Right renal pelvis (tissue), 4 donors: ENCODE measurements around the gene DHH. TPM values are rescaled to one million over a fixed set of nuclear protein-coding genes. Genes with fewer than 3 reads are reported as not detected.
A peak's percentile ranks its signal among the peaks of the same experiment; 100 is the strongest.
"Not testable (repeated sequence)": the region's sequence is repeated elsewhere in the genome, so short reads cannot be mapped to it uniquely, and the experiment has no call there.

ENCODE experiments used
- DNase-seq, 4 donors: peaks; one replicate each; pipeline ENCODE4 v3.0.0-alpha.2; 2013; ENCODE audit warnings: low read depth in 4 of 4, low spot score in 3 of 4, missing footprints in 1 of 4
- polyA plus RNA-seq, 4 donors: library from polyadenylated mRNA; unstranded; fragments of 120-200 nt; gene quantifications; one replicate each; pipeline ENCODE4 v1.2.1, GENCODE V29; 2013; ENCODE audit not compliant: insufficient read length in 4 of 4

DHH gene
- polyA plus RNA-seq = 1 to 10 TPM in 1 of 4 donors, under 1 TPM in 3; 0.37 to 1.0 (median 0.42) TPM

- DNase-seq = no peak
These were observed at the start of gene DHH for GRCh38 chr12:49094160-49094974. DHH (minus strand) TSS chr12:49094801; CDS start chr12:49094512, 289 bp downstream.

- DNase-seq = no peak
These were observed 49.8 kb upstream of the DHH start for GRCh38 chr12:49144384-49144783.

- no peak for DNase-seq
These were observed 44.4 kb upstream of the DHH start for GRCh38 chr12:49138999-49139398.

GRCh38 chr12:49138587-49138986, 44.0 kb upstream of the DHH start:
- no peak for DNase-seq

- DNase-seq = no peak
These were observed 42.9 kb upstream of the DHH start for GRCh38 chr12:49137476-49137875.

- DNase-seq = not testable (repeated sequence)
These were observed 42.4 kb upstream of the DHH start for GRCh38 chr12:49136997-49137396.

- DNase-seq = no peak
These were observed 39.0 kb upstream of the DHH start for GRCh38 chr12:49133590-49133989.

GRCh38 chr12:49133014-49133413, 38.4 kb upstream of the DHH start:
- DNase-seq = no peak

GRCh38 chr12:49131894-49132461, 37.4 kb upstream of the DHH start:
- DNase-seq = no peak

- peak; percentile 79 to 82 (median 82) for DNase-seq
These were observed 36.7 kb upstream of the DHH start, which contains the start of gene TUBA1B for GRCh38 chr12:49131051-49131893. TUBA1B (minus strand) TSS chr12:49131395; CDS start chr12:49131300, 95 bp downstream.

GRCh38 chr12:49130151-49131050, 35.8 kb upstream of the DHH start:
- DNase-seq = peak; percentile 79 to 86 (median 86)

- DNase-seq = no peak
These were observed 34.9 kb upstream of the DHH start for GRCh38 chr12:49129332-49130150.

GRCh38 chr12:49127971-49128370, 33.4 kb upstream of the DHH start:
- DNase-seq = not testable (repeated sequence)

- DNase-seq = no peak
These were observed 32.5 kb upstream of the DHH start for GRCh38 chr12:49126852-49127763.

- peak in 1 of 4 donors; percentile 27 for DNase-seq
These were observed 26.6 kb upstream of the DHH start for GRCh38 chr12:49121047-49121696.

- no peak for DNase-seq
These were observed 16.6 kb upstream of the DHH start for GRCh38 chr12:49111206-49111605.

- DNase-seq = peak; percentile 92 to 97 (median 96)
These were observed 16.0 kb upstream of the DHH start, which contains the start of gene LMBR1L for GRCh38 chr12:49110464-49111155. LMBR1L (minus strand) TSS chr12:49110847; CDS start chr12:49110555, 292 bp downstream.
